GM19238 (cell line): ENCODE data around the gene SH3YL1.

Experiments used
- DNase-seq: peaks from one replicate; pipeline ENCODE4 v3.0.0; 2011; ENCODE audit warnings: low spot score; ENCODE audit not compliant: insufficient read length

Gene SH3YL1

DNA sequence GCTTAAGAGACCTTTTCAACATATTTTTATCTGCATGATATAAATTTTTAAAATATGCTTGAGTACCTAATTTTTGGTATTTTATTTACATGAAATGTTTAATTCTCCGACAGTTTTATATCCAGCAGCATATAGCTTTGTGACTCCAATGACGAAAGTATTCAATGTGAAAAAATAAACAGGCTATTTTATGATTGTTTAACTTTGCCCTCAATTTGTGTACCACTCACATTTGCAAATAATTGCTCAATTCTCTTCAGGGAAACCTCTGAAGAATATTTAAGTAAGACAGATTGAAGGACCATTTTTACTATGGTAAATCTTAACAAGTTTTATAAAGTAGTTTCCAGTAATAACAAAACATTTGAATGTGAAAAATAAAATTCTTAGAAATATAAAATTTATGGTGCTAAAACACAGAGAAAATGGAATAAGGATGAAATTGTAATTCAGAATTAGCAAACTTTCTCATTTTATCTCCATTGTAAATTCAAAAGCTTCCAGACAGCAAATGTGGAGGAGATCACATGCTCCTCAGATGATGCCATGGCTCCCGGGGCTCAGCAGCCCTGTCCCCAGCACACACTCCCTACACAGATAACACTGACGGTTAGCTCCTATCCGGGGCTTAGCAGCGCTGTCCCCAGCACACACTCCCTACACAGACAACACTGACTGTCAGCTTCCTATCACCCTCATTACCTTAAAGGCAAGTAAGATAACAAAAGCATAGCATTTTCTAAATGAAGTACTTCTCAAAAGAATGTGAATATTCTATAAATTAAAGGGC lies 39.7 kb downstream of the SH3YL1 start:
- DNase-seq: no peak

DNA sequence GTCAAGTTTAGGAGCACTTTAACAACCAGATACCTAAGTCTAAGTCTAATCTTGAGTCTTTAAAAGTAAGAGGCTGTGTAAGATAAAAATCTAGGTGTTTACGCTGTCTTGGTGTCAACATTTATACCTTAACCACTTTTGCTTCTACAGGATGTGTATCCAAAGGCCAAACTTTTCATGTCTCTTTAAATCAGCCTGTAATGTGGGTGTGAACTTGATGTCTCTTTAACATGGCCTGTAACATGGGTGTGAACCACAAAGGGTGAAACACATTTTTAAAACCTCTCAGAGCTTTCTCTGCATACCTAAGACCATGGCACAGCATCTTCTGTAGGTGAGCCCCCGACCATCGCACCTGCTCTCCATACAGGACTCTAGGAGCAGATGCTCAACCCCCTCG lies 40.4 kb downstream of the SH3YL1 start:
- no peak for DNase-seq

DNA sequence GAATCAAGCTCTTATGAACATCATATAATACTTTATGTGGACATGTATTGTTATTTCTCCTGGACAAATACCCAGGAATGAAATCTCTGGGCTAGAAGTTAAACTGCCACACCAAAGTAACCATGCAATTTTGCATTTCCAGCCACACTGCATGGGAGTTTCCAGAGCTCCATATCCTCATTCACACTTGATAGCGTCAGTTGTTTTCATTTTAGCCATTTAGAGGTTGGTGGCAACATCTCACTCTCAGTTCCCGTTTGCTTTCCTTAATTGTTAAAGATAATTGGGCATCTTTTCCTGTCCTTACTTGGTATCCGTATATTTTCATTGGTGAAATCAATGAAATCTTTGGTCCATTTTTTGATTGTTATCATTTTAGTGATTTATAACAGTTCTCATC lies 47.8 kb downstream of the SH3YL1 start:
- DNase-seq: no peak

DNA sequence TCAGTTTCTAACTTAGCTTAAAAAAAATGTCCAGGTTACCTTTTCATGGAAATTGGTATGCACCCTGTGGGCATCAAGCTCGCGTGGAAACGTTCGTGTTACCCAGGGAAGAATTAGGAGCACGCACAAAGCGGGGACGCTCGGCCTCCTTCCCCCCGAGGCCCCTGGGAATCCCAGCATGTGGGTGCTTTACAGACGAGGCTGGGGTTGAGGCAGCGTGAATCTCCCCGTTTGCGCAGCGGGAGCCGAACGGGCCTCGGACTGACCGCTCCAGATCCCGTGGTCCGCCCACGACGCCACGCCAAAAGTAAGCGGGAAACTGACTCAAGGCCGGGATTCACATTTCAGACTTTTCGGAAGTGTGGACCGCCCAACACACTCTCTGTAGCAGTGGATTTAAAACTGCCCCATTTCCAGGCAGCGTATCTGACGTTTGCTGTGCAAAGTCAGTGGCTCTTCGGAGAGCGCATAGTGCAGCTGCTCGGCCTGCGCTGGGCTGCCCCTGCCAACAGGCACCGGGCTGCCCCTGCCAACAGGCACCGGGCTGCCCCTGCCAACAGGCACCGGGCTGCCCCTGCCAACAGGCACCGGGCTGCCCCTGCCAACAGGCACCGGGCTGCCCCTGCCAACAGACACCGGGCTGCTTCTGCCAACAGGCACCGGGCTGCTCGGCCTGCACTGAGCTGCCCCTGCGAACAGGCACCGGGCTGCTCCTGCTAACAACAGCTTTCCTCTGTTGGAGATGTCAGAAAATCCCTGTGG lies 49.7 kb downstream of the SH3YL1 start:
- no peak for DNase-seq

DNA sequence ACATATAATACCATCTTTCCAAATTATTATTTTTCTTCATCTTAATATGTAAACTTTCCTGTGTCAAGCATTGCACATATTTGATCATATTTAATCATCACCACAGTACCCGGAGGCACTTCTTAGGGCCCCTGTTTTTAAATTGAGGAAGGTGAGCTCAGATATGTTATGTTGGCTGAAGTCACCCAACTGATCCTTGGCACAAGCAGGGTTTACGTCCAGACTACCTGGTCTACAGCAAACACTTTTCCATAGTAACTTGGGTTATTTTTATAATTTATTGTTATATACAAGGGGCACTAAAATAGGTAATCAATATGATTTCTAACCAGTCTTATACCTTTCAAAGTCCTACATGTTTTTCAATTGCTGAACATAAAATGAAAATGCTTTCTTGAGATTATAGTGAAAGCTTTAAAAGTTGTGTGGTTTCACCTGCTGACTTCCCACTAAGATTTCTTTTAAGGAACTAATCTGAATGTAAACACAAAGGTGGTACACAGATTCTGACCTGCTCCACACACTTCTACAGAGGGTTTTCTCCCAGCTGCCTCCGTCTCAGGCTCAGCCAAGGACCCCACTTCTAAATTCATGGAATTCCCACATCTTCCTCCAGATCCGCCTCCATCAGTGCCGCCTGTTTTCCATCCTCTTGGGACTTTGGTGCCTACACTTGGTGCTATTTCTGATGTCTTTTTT lies 52.2 kb downstream of the SH3YL1 start:
- no peak for DNase-seq

DNA sequence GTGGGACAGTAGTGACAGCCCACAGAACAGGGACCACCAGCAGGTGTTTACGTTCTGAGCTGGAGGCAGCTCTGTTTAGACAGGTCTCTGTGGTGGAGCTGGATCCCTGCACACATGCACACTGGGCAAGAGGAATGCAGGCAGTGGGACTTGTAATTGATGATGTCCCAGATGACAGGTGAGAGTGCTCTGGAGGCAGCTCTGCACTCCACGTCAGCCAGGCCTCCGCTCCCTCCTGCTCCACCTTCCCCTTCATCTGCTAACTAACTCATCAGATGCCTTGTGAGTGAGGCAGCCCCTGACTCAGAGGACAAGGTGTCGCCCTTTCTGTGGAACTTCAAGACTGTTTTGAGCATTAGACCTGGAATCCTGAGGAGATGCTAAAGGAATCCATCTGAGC lies 53.2 kb downstream of the SH3YL1 start:
- DNase-seq: no peak

DNA sequence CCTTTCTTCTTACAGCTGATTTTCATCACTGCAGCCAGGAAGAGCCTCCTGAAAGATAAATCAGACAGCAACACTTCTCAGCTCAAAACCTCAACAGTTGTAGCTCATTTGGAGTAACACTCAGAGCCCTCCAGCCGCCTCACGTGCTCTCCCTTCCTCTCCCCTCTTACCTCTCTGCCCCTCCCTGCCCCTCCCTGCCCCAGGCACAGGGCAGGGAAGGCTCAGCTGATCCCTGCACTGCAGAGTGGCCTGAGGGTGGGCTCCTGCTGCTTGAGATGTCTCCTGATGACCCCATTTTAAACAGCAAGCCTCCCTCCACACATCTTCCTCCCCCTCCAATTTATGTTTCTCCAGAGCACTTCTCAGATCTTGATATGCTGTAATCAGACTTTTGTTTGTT lies 54.4 kb downstream of the SH3YL1 start:
- no peak for DNase-seq

DNA sequence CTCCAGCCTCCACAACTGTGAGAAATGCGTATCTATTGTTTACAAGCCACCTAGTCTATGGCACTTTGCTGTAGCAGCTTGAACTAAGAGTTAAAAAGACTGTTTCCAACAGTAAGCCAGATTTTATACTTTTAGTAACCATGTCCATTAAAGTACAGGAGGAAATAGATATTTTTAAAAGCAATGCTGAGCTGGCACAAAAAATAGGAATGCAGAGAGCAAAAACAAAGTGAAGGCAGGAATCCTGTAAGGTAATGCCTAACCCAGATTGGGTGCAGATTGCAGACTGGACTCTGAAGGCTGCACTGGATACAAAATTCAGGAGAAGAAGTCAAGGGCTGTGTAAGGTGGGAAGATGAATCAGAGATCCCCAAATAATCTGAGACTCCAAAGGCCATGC lies 55.5 kb downstream of the SH3YL1 start:
- DNase-seq: no peak

DNA sequence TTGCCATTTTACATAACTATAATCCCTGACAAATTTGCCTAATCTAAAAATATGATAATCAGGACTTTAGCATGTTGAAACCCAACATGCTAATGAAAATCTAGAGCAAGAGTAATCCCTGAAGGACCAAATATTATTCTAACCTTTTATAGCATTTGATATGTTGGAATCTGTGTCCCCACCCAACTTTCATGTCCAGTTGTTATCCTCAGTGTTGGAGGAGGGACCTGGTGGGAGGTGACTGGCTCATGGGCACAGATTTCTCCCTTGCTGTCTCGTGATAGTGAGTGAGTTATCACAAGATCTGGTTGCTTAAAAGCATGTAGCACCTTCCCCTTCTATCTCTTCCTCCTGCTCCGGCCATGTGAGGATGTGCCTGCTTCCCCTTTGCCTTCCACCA lies 59.8 kb downstream of the SH3YL1 start:
- DNase-seq: no peak

DNA sequence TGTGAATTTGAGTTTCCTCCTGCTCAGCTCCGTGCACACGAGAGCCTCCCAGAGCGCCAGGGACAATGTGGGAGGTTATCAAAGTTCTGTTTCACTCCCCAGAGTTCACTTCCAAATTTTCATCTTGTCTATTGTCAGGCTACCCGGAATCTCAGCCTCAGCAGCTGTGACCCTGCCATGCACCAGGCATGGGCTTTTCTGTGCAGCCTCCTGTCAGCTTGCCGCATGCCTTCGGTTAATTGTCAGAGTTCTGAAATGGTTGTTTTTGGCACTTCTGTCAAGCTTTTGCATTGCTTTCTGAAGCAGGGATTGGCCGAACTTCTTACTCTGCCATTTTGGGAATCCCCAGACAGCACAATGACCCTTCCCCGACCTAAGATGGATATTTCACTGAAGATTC lies 60.4 kb downstream of the SH3YL1 start:
- DNase-seq: no peak

DNA sequence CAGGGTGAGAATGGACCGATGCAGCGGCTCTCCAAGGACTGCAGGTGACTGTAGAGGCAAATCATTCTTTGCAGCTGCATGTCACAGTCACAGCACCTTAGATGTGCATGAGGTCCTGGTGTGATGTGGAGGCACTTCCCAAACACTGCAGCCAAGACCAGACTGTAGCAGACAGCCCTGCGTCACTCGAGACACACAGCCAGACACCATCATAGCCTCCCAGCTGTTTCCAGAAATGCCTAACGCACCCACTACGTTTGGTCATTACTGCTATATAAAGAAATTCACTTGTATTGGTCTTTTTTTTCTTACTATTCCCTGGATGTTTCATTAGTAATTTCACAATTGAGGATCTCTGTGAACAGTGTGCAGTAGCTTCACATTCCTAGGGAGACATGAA lies 60.9 kb downstream of the SH3YL1 start:
- DNase-seq: no peak

DNA sequence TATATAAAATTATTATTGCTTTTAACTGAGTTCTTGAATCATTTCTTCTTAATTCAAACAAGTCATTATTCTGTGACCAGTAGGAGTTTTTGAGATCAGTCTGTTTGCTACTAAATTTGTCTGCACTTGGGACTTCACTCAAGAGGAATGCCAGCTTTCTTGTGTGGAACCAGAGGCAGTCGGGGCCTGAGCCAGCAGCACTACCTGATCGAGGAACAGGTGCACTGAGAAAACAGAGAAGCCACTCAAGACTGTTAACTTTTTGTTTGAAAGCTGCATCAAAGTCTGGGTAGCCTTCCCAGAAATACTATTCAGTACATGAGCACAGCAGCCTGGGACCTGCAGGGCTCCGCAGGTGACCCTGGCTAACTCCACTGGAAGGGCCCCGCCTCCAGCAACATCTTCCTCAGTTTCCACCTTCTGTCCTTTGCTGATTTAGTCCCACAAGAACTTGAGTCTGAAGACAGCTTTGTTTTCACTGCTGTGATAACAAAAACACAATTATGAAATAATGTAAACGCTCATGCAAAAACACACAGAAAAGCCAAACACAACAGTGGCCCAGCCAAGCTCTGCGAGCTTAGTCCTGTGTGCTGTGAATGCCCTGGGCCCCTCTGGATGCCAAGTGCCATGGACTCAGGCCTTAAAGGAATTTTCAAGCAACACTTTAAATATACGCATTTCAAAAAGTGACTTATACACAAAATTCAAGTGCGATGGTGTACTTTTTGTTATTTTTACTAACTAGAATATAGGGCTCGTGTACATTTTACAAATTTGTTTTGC lies 62.0 kb downstream of the SH3YL1 start:
- no peak for DNase-seq

DNA sequence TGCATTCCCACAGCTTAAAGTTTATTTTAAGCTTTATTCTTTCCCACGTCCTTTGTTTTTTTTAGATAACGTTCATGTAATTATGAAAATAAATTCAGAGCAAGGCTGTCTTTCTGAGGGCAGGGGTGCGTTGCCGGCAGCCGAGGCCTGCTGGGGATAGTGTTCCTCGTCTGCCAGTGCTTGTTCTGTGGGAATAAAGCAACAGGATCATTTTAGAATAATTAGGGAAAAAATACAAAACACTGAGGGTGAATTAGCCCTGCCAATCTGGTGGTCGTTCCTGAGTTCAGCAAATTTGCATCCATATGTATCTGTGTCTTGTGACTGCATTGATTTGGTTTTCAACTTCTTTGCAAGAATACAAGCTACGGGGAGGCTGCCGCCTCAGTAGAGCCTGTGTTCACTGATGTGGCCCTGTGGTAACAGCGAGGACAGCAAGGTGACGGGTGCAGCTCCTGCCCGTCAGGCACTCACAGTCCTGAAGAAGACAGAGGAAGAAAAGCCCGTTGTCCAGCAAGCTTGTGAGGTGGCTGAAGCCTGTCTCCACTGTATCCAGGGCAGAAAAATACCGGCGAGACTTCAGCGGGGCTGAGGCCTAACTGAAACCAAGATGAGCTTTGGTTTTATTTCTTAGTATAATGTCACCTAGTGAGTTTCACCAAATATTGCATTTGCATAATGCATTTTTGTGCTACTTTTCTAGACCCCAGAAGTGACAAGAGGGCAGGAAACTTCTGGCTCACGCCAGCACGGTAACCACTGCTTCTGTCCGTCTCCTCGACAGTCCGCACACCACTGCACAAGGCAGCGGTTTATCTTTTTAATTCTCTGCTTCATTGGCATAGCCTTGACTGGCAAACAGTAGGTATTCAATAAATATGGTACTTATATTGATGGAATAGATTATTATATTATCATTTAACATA lies 64.5 kb downstream of the SH3YL1 start:
- no peak for DNase-seq

DNA sequence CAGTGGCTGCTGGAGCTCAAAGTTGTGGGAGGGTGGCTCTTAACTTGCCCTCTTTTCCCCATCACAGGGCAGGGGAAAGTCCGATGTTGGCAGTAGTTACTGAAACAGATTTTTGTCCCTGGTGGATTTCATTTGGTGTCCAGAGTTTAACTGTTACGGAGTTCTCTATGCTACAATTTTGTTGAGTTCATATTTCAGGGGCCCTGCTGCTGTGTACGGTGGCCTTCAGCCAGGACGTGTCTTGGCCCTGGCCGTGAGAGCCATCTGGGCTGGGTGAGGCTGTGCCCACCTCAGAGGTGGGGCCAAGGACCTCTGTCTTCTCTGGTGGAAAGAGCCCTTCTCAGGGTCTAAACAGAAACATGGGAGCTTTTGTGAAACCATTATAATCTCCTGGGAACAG lies 67.4 kb downstream of the SH3YL1 start:
- DNase-seq: no peak

DNA sequence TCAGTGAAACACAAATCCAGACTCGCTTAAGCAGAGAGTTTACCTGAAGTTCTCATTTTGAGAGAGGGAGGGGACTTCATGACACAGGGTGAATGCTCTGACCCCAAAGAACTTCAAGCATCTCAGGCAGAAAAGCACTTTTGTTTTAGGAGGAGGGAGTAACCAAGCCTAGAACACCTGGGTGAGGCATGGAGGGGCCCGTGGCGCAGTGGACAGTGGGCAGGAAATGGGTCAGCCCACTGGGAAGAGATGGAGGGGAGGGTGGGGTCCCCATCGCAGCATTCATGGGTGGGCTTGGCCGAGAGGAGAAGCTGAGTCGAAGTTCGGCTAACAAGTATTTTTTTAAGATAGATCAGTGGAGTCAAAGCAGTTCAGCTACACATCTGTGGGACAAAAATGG lies 67.9 kb downstream of the SH3YL1 start:
- DNase-seq: no peak

DNA sequence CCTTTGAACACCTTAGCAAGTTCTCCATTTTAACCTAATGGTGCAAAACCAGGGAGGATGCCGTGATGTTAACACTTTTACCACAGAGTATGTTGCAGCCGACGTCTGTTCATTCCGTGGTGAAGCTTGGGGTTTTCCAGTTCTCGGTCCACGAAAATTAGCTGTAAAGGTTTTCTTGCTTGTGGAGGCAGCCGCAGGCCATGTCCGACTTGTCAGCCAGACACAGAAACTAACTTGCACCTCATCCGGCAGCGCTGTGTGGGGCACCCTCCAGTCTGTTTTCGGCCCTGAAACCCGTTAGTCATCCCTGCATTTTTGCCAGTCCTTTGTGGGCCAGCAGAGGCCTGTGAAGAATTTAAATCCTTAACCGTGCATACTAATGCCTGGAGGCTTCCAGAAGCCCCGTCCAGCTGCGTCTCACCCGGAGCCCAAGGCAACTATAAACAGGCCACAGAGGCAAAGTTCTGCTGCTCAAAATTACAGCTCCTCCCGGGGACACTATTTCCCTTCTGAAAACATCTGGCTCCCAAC lies 70.6 kb downstream of the SH3YL1 start:
- no peak for DNase-seq

DNA sequence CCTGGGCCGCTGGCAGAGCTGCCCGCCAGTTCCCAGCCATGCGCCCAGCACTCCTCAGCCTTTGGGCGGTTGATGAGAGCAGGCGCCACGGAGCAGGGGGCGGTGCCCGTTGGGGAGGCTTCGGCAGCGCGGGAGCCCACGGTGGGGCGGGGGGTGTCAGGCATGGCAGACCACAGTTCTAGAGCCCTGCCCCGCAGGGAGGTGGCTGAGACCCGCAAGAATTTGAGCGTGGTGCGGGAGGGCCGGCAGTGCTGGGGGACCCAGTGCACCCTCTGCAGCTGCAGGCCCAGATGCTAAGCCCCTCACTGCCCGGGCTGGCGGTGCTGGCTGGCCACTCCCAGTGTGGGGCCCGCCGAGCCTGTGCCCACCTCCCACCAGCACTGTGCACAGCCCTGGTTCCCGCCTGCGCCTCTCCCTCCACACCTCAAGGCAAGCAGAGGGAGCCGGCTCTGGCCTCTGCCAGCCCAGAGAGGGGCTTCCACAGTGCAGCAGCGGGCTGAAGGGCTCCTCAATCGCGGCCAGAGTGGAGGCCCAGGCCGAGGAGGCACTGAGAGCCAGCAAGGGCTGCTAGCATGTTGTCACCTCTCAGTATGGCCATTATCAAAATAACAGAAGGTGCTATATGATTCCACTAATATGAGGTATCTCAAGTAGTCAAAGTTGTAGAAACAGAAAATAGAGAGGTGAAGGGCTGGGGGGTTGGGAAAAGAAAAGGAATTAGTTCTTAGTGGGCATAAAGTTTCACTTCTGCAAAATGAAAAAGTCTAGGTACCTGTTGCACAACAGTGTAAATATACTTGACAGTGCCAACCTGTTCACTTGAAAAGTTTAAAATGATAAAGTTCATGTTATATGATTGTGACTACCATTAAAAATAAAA lies 72.3 kb downstream of the SH3YL1 start:
- DNase-seq: no peak

DNA sequence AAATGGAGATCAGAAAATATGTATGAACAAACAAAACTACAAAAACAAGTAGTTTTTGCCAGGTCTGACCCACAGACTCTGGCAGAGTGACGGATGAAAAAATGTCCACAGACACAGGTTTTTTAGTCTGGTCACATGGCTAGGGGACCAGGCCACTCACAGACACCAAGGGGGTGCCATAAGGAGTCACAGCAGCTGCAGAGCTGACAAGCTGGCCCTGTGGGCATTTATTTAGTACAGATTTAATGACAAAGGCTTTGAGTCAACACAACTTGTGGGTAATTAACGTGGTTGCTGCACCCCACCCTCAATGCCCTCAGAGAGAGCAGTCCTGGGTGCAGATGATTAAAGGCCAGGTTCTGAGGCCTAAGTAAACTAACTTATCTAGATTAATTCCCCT lies 76.0 kb downstream of the SH3YL1 start:
- no peak for DNase-seq

DNA sequence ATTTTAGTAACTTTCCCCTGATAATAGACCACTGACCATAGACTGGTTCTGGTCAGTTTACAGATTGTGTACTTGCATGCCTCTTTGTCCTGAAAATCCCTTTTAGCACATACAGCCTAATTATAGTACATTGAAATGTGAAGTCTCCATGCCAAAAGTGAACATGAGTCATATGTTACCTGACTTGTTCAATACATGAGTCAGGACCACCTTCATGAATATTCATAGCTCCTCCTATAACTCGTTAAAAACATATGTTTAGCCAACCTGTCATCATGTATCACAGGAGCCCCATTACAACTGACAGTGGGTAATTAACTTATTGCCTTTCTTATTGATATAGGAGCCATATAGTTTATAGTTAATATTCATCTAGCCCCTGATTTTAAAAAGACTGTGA lies 78.6 kb downstream of the SH3YL1 start:
- DNase-seq: no peak
